Omental fat pad (tissue), 4 donors: Measurements from ENCODE around the gene FBXW11. TPM values are rescaled to one million over a fixed set of nuclear protein-coding genes. Genes with fewer than 3 reads are reported as not detected.

Source experiments
- ATAC-seq: fragments of 150-250 bp; one replicate; pipeline ENCODE4 v1.9.1; 2016; ENCODE audit warnings: mild to moderate bottlenecking, moderate library complexity; ENCODE audit not compliant: low FRiP score
- DNase-seq: peaks from one replicate; pipeline ENCODE4 v3.0.0-alpha.2; 2019; ENCODE audit warnings: low spot score
- total RNA-seq, 4 donors: library from RNA; depleted of rRNA; stranded (reverse); fragments of >200 nt; gene quantifications; one replicate each; pipeline ENCODE4 v1.1.0, GENCODE V29; 2016
- TF ChIP-seq, protein P1 (sequence below), 3 donors: fragments of 450-650 bp; IDR thresholded peaks; one replicate each; pipeline ENCODE4 v1.5.1; 2016 to 2017; ENCODE audit warnings: antibody characterized with exemption in 3 of 3, mild to moderate bottlenecking in 3 of 3, moderate library complexity in 2 of 3

Gene FBXW11
- total RNA-seq, 4 donors from 2014 or later, result 44.6 to 60.9 (median 55.7) TPM

DNA sequence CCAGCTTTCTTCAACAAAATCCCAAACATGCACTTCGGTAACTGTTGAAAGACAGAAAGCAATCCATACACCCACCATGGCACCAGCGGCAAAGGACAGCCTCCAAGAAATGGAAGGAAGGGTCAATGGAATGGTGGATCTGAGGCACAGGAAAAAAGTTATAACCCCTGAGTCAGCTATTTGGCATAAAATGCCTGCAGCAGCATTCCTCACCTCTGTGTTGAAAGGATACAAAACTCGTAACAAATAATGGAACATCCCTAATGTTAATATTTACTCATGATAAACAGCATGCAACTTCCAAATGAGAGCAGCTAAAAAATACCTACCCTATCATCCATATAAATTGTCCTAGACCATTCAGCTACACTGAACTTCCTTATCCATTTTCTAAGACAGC, 9.4 kb downstream of the FBXW11 start:
- DNase-seq (no peak), ATAC-seq (no peak)
- TF ChIP-seq, protein P1, sequence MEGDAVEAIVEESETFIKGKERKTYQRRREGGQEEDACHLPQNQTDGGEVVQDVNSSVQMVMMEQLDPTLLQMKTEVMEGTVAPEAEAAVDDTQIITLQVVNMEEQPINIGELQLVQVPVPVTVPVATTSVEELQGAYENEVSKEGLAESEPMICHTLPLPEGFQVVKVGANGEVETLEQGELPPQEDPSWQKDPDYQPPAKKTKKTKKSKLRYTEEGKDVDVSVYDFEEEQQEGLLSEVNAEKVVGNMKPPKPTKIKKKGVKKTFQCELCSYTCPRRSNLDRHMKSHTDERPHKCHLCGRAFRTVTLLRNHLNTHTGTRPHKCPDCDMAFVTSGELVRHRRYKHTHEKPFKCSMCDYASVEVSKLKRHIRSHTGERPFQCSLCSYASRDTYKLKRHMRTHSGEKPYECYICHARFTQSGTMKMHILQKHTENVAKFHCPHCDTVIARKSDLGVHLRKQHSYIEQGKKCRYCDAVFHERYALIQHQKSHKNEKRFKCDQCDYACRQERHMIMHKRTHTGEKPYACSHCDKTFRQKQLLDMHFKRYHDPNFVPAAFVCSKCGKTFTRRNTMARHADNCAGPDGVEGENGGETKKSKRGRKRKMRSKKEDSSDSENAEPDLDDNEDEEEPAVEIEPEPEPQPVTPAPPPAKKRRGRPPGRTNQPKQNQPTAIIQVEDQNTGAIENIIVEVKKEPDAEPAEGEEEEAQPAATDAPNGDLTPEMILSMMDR (IDR thresholded peaks at IDR 0.05), result no peak

- TF ChIP-seq, protein P1 (IDR thresholded peaks at IDR 0.05), result no peak
- no peak for ATAC-seq
These were observed 13.6 kb downstream of the FBXW11 start for GRCh38 chr5:171992813-171993212.

DNA sequence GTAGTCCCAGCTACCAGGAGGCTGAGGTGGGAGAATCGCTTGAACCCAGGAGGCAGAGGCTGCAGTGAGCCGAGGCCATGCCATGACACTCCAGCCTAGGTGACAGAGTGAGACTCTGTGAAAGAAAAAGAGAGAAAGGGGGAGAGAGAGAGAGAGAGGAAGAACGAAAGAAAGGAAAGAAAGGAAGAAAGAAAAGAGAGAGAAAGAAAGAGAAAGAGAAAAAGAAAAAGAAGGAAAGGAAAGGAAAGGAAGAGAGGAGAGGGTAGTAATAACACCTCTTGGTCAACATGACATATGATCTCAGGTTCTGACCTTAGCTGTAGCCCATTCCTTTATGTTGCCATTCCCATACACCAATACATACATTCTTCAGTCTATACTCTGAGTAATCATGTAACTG, 14.1 kb downstream of the FBXW11 start:
- TF ChIP-seq, protein P1 (IDR thresholded peaks at IDR 0.05), result no peak
- DNase-seq (no peak), ATAC-seq (no peak)

More at GRCh38 chr5:171992813-171993212, 13.6 kb downstream of the FBXW11 start:
- no peak for DNase-seq

GRCh38 chr5:171990713-171991015, 15.8 kb downstream of the FBXW11 start:
- ATAC-seq (no peak), DNase-seq (no peak)
- TF ChIP-seq, protein P1 (IDR thresholded peaks at IDR 0.05), result no peak

GRCh38 chr5:171989946-171990712, 16.3 kb downstream of the FBXW11 start:
- TF ChIP-seq, protein P1 (IDR thresholded peaks at IDR 0.05), result no peak
- DNase-seq (no peak), ATAC-seq (no peak)

DNA sequence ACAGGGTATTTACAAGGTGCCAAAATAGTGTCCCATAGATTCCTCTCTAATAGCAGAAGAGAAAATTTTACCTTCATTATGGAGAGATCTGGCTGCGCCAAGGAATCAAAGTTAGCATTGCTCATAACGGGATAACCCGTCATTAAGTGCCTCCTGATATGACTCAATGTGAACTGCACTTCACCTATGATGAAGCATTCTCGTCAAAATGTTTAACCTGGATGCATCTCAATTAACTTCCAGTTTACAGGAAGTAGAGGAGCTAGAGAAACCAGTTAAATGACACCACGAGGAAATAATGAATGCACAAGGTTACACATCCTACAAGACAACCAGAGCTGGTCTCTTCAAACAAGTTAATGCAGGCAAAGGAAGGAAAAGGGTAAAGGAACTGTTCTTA, 17.2 kb downstream of the FBXW11 start:
- no peak for ATAC-seq
- no peak for DNase-seq
- TF ChIP-seq, protein P1 (IDR thresholded peaks at IDR 0.05), result no peak

GRCh38 chr5:171986772-171987171, 19.7 kb downstream of the FBXW11 start:
- ATAC-seq (no peak), DNase-seq (no peak)
- TF ChIP-seq, protein P1 (IDR thresholded peaks at IDR 0.05), result no peak
